Measurements from ENCODE around the gene TRIP12.

The TRIP12 gene

GRCh38 chr2:229831805-229832509 is 89.9 kb downstream of the TRIP12 start:
- no peak for DNase-seq
- no peak overlapping the region for H3K4me3 ChIP-seq (ENCODE audit: low read length)
- no peak overlapping the region for H2AFZ ChIP-seq (ENCODE audit: low read length)
- no peaks in the 10 kb centered on the region for H3K9me3 ChIP-seq (replicated peaks; ENCODE audit: insufficient read depth, low read length)
- no peak overlapping the region for H3K4me2 ChIP-seq (ENCODE audit: low read depth, low read length)
- no peaks in the 10 kb centered on the region for H3F3A ChIP-seq (ENCODE audit: insufficient read depth, low read length)
- no peaks in the 10 kb centered on the region for H3K4me1 ChIP-seq (ENCODE audit: low read length)
- no peak overlapping the region for H3K9ac ChIP-seq (ENCODE audit: low read length)
- H4K20me1 ChIP-seq (ENCODE audit: insufficient read depth, low read length), result no peaks in the 10 kb centered on the region
- H3K9me2 ChIP-seq (replicated peaks; ENCODE audit: insufficient read depth, low read length), result no peaks in the 10 kb centered on the region
- no peaks in the 10 kb centered on the region for H3K27me3 ChIP-seq (replicated peaks; ENCODE audit: insufficient read depth, low read length)
- TF ChIP-seq CTCF (IDR thresholded peaks at IDR 0.05; ENCODE audit: low read length), result no peak
- no peak for TF ChIP-seq EZH2phosphoT487 (IDR thresholded peaks at IDR 0.05; ENCODE audit: low read length)
- no peak for TF ChIP-seq EZH2 (optimal IDR thresholded peaks at IDR 0.05; ENCODE audit: low read depth, low read length)
- H3K79me2 ChIP-seq (ENCODE audit: low read length), result no peaks in the 10 kb centered on the region
- H3K27ac ChIP-seq (ENCODE audit: low read length), result no peak overlapping the region
- H3K36me3 ChIP-seq (replicated peaks; ENCODE audit: insufficient read depth, low read length), result no peaks in the 10 kb centered on the region

GRCh38 chr2:229825476-229825875 is 96.3 kb downstream of the TRIP12 start:
- Histone ChIP-seq H3K79me2 (ENCODE audit: low read length) (no peaks in the 10 kb centered on the region), H3K4me1 (ENCODE audit: low read length) (no peaks in the 10 kb centered on the region), H3K27ac (ENCODE audit: low read length) (no peak overlapping the region), H3K9me3 (replicated peaks; ENCODE audit: insufficient read depth, low read length) (no peaks in the 10 kb centered on the region), H2AFZ (ENCODE audit: low read length) (no peak overlapping the region), H3F3A (ENCODE audit: insufficient read depth, low read length) (no peaks in the 10 kb centered on the region; the same call in 1 of the 2 replicates), H3K9me2 (replicated peaks; ENCODE audit: insufficient read depth, low read length) (no peaks in the 10 kb centered on the region), H3K4me3 (ENCODE audit: low read length) (no peak overlapping the region), H3K27me3 (replicated peaks; ENCODE audit: insufficient read depth, low read length) (no peaks in the 10 kb centered on the region), H3K36me3 (replicated peaks; ENCODE audit: insufficient read depth, low read length) (no peaks in the 10 kb centered on the region), H3K4me2 (ENCODE audit: low read depth, low read length) (no peak overlapping the region), H3K9ac (ENCODE audit: low read length) (no peak overlapping the region), H4K20me1 (ENCODE audit: insufficient read depth, low read length) (no peaks in the 10 kb centered on the region)
- no peak for DNase-seq
- TF ChIP-seq EZH2 (optimal IDR thresholded peaks at IDR 0.05; ENCODE audit: low read depth, low read length), result no peak
- TF ChIP-seq EZH2phosphoT487 (IDR thresholded peaks at IDR 0.05; ENCODE audit: low read length), result no peak
- no peak for TF ChIP-seq CTCF (IDR thresholded peaks at IDR 0.05; ENCODE audit: low read length)

- Histone ChIP-seq H3F3A (ENCODE audit: insufficient read depth, low read length) (no peaks in the 10 kb centered on the region; the same call in 1 of the 2 replicates), H3K27me3 (replicated peaks; ENCODE audit: insufficient read depth, low read length) (no peaks in the 10 kb centered on the region), H3K9me3 (replicated peaks; ENCODE audit: insufficient read depth, low read length) (no peaks in the 10 kb centered on the region), H4K20me1 (ENCODE audit: insufficient read depth, low read length) (no peaks in the 10 kb centered on the region), H2AFZ (ENCODE audit: low read length) (no peak overlapping the region), H3K27ac (ENCODE audit: low read length) (no peak overlapping the region), H3K36me3 (replicated peaks; ENCODE audit: insufficient read depth, low read length) (0 out of 2 replicates have a peak, but pooled peaks cover 5% of the 10 kb centered on the region), H3K9ac (ENCODE audit: low read length) (no peak overlapping the region), H3K4me1 (ENCODE audit: low read length) (no peaks in the 10 kb centered on the region), H3K79me2 (ENCODE audit: low read length) (no peaks in the 10 kb centered on the region), H3K4me2 (ENCODE audit: low read depth, low read length) (no peak overlapping the region), H3K4me3 (ENCODE audit: low read length) (no peak overlapping the region), H3K9me2 (replicated peaks; ENCODE audit: insufficient read depth, low read length) (no peaks in the 10 kb centered on the region)
- DNase-seq, result no peak
- no peak for TF ChIP-seq EZH2 (optimal IDR thresholded peaks at IDR 0.05; ENCODE audit: low read depth, low read length)
- TF ChIP-seq EZH2phosphoT487 (IDR thresholded peaks at IDR 0.05; ENCODE audit: low read length), result no peak
- no peak for TF ChIP-seq CTCF (IDR thresholded peaks at IDR 0.05; ENCODE audit: low read length)
These were observed 100.5 kb downstream of the TRIP12 start for GRCh38 chr2:229821316-229821715.

Measured in MM.1S (cell line).